ENCODE results near the gene PRMT7. TPM values are rescaled to one million over a fixed set of nuclear protein-coding genes. Genes with fewer than 3 reads are reported as not detected.

Gene PRMT7
- total and polyA plus RNA-seq, 2 of the 8 experiments (the other 6 are each of a cell fraction or from before 2014, with no cell fraction given): 48.2 to 49.3 TPM

GRCh38 chr16:68339214-68339613 is 28.4 kb downstream of the PRMT7 start:
- peaks cover 2 to 3% of the 10 kb centered on the region in 2 experiments for H4K20me1 ChIP-seq (replicated peaks in 1 of 2; ENCODE audit: control insufficient read depth in 1 of 2, insufficient read depth in 2 of 2, low read length in 2 of 2)
- CTCF ChIA-PET (ENCODE audit: partially characterized antibody): interaction anchor here (0.7 to 2.2 kb wide), 7 partner anchors 9 to 331 kb away, joined by 3 to 8 read pairs (median 3); partner anchors contain the start of gene SLC7A6
- H3K9ac ChIP-seq (replicated peaks in 1 of 4; ENCODE audit: extremely low read depth in 1 of 4, low read depth in 3 of 4, low read length in 3 of 4): no peak overlapping the region
- peaks cover 12 to 44% (median 27%) of the 10 kb centered on the region in 4 experiments for H3K36me3 ChIP-seq (ENCODE audit: control insufficient read depth in 2 of 4, insufficient read depth in 4 of 4, low read length in 3 of 4)
- no peak overlapping the region for H3K14ac ChIP-seq (ENCODE audit: insufficient read length)
- H3K56ac ChIP-seq (replicated peaks; ENCODE audit: insufficient read length, low read depth, low read length): no peak overlapping the region
- no peak overlapping the region for H2BK12ac ChIP-seq (ENCODE audit: low read depth, low read length)
- 90% methylated on average over 13 of the region's 13 CpGs; no CpG with 5 or more reads in 1 of the 2 experiments for WGBS, 2 experiments (ENCODE audit: extremely low coverage in 1 of 2, insufficient coverage in 1 of 2, insufficient read length in 1 of 2, insufficient replicate concordance in 2 of 2, low coverage in 1 of 2, low lambda C conversion rate in 2 of 2, missing lambda C conversion rate in 1 of 2)
- no peak overlapping the region for H2BK20ac ChIP-seq (ENCODE audit: low read length)
- no peak overlapping the region for H4K5ac ChIP-seq (ENCODE audit: insufficient read length, low read depth, low read length)
- no peaks in the 10 kb centered on the region; the same call in 1 of the 2 replicates for H3K79me1 ChIP-seq (ENCODE audit: low read depth, low read length)
- no peaks in the 10 kb centered on the region for H3K4me1 ChIP-seq (replicated peaks in 1 of 4; ENCODE audit: control insufficient read depth in 3 of 4, insufficient read depth in 4 of 4, low read length in 3 of 4)
- H3K4ac ChIP-seq (replicated peaks; ENCODE audit: insufficient read length, low read depth, low read length): no peak overlapping the region
- no peak overlapping the region for H2BK120ac ChIP-seq (replicated peaks; ENCODE audit: low read depth, low read length)
- POLR2A ChIA-PET (ENCODE audit: partially characterized antibody): interaction anchor here (0.7 to 1.3 kb wide), 3 partner anchors 11 to 30 kb away, joined by 3 to 4 read pairs (median 3); partner anchors contain the start of genes PRMT7 and SLC7A6OS
- H4K8ac ChIP-seq (ENCODE audit: extremely low read depth, insufficient read depth, low read length): no peak overlapping the region
- FAIRE-seq (no peak), DNase-seq (ENCODE audit: low read depth in 1 of 2, low spot score in 2 of 2) (no peak)
- no peak overlapping the region for H3K23ac ChIP-seq (ENCODE audit: insufficient read length)
- H2BK15ac ChIP-seq (ENCODE audit: low read length): no peak overlapping the region
- no peak overlapping the region for H4K91ac ChIP-seq (replicated peaks; ENCODE audit: insufficient read length, low read length)
- H3K9me3 ChIP-seq (ENCODE audit: insufficient read depth in 2 of 2, low read depth in 1 of 2, low read length in 1 of 2): no peaks in the 10 kb centered on the region
- no peak overlapping the region for H3K18ac ChIP-seq (ENCODE audit: extremely low read depth, low read length)
- no peak overlapping the region for H2AK5ac ChIP-seq (ENCODE audit: low read depth, low read length)
- no peak overlapping the region for H3K27ac ChIP-seq (ENCODE audit: low read depth, low read length)
- no peaks in the 10 kb centered on the region for H3K27me3 ChIP-seq (replicated peaks in 1 of 4; ENCODE audit: control insufficient read depth in 3 of 4, extremely low read depth in 1 of 4, insufficient read depth in 3 of 4, low read length in 3 of 4)
- TF ChIP-seq BRCA1 (IDR thresholded peaks at IDR 0.05; ENCODE audit: low read depth, low read length): no peak
- no peak for TF ChIP-seq FOSL1 (IDR thresholded peaks at IDR 0.05; ENCODE audit: insufficient read depth, low read depth, low read length)
- no peak for TF ChIP-seq CHD2 (IDR thresholded peaks at IDR 0.05; ENCODE audit: low read length)
- TF ChIP-seq GABPA (IDR thresholded peaks at IDR 0.05; ENCODE audit: borderline replicate concordance, insufficient read depth, low read length): no peak
- TF ChIP-seq SIN3A (conservative IDR thresholded peaks at IDR 0.05 in 1 of 2, IDR thresholded peaks at IDR 0.05 in 1 of 2; ENCODE audit: low read depth in 1 of 2, low read length in 2 of 2): no peak
- no peak overlapping the region for H2BK5ac ChIP-seq (ENCODE audit: low read depth, low read length)
- no peaks in the 10 kb centered on the region for H3K23me2 ChIP-seq (ENCODE audit: low read depth, low read length)
- H3K4me3 ChIP-seq (ENCODE audit: extremely low read depth in 1 of 4, insufficient read depth in 2 of 4, low read depth in 3 of 4, low read length in 4 of 4): no peak overlapping the region
- H3K79me2 ChIP-seq (ENCODE audit: control insufficient read depth in 1 of 2, insufficient read depth in 2 of 2, low read length in 2 of 2): no peaks in the 10 kb centered on the region
- no peak overlapping the region for H2AFZ ChIP-seq (ENCODE audit: low read length)
- H3K4me2 ChIP-seq (ENCODE audit: insufficient read depth in 1 of 2, low read depth in 2 of 2, low read length in 2 of 2): no peak overlapping the region
